ENCODE data around the gene XIRP2.

The XIRP2 gene

GRCh38 chr2:167298017-167298416 lies 409.7 kb downstream of the XIRP2 start:
- DNase-seq = no peak

Measured in femur (tissue), 1 donor.